D721Med (cell line): ENCODE results near the gene EDARADD.
"Not testable (repeated sequence)": the region's sequence is repeated elsewhere in the genome, so short reads cannot be mapped to it uniquely, and the experiment has no call there.

Source experiments
- DNase-seq: peaks from one replicate; pipeline ENCODE4 v3.0.0; 2011; ENCODE audit warnings: low spot score; ENCODE audit not compliant: insufficient read length
- FAIRE-seq: peaks from 2 replicates; lab custom pipeline; 2011; peaks lifted over from hg19 to GRCh38; lab: Jason Lieb, UNC
- TF ChIP-seq, protein P1 (sequence below): IDR thresholded peaks from 2 replicates; pipeline ENCODE4 v1.5.1; 2012; ENCODE audit warnings: mild to moderate bottlenecking, control low read depth; ENCODE audit not compliant: insufficient read depth; ENCODE audit errors: missing control alignments

The EDARADD gene

DNA sequence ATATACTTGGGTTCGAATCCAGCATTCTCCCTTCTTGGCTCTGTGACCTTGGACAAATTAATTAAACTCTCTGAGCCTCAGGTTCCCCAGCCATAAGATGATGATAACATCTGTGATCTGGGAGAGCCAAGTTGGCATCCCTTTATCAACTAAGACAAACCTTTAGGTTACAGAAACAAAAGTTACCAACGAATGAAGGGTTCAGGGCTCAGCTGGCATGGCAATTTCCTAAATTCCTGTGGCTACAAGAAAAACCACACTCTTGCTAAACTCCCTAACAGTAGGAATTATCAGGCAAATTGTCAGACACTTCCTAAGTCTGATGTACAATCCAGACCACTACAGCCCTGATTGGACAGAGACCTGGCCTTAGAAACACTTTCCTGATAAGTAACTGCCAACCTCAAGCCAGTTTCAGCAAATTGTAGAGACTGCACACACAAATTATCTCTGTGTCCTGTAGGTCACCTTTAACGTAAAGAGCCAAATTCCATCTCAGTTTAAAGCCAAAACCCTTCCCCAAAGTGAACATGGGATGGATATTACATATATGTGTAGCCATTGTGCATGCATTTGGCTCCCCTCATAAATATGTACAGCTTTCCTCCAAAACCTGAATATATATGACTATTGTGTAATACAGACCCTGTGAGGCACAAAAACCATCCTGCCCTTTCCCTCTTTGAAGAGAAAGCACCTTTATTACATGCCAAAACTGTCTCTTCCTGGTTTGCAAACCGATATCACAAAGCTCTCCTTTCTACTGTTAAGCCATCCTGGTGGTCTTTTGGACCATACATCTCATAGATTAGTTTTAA is 39.5 kb upstream of the EDARADD start:
- FAIRE-seq (no peak), DNase-seq (no peak)
- TF ChIP-seq, protein P1, sequence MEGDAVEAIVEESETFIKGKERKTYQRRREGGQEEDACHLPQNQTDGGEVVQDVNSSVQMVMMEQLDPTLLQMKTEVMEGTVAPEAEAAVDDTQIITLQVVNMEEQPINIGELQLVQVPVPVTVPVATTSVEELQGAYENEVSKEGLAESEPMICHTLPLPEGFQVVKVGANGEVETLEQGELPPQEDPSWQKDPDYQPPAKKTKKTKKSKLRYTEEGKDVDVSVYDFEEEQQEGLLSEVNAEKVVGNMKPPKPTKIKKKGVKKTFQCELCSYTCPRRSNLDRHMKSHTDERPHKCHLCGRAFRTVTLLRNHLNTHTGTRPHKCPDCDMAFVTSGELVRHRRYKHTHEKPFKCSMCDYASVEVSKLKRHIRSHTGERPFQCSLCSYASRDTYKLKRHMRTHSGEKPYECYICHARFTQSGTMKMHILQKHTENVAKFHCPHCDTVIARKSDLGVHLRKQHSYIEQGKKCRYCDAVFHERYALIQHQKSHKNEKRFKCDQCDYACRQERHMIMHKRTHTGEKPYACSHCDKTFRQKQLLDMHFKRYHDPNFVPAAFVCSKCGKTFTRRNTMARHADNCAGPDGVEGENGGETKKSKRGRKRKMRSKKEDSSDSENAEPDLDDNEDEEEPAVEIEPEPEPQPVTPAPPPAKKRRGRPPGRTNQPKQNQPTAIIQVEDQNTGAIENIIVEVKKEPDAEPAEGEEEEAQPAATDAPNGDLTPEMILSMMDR, result no peak

DNA sequence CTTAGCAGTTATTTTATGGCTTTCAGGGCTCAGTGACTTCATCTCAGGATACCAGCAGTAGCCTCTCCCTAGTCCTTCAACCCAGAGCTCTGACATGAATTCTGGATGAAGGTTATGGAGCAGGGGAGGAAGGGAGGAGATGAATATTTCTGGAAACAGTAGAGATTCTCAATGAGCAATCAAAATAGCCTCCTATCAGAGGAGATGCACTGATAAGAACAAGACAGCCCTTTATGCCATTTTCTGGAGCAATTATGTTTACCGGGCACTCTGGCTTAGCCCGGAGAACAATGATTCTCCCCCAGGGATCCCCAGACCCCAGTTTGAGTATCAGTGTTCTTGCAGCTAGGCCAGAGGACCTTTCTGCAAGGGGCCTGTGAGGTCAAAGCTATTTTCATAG is 37.9 kb upstream of the EDARADD start:
- DNase-seq (no peak), FAIRE-seq (no peak)
- TF ChIP-seq, protein P1, result no peak

DNA sequence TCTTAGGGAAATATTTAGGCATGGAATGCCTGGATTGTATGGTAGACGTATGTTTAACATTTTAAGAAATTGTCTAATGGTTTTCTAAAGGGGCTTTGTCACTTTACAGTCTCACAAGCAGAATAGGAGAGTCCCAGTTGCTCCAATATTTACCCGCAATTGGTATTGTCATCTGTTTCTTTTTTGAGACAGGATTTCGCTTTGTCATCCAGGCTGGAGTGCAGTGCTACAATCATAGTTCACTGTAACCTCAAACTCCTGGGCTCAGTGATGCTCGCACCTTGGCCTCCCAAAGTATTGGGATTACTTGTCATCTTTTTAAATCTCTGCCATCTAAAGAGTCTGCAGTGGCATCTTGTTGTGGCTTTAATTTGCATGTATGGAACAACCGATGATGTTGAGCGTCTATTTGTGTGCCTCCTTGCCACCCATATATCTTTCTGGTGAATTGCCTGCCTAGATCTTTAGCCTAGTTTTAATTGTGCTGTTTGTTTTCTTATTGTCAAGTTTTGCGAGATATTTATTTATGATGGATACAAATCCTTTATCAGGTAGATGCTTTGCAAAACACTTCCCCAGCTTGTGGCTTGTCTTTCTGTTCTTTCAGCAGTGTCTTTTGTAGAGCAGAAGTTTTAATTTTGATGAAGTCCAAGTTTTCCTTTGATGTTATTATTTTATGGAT is 32.0 kb upstream of the EDARADD start:
- DNase-seq (no peak), FAIRE-seq (no peak)
- TF ChIP-seq, protein P1, result no peak

DNA sequence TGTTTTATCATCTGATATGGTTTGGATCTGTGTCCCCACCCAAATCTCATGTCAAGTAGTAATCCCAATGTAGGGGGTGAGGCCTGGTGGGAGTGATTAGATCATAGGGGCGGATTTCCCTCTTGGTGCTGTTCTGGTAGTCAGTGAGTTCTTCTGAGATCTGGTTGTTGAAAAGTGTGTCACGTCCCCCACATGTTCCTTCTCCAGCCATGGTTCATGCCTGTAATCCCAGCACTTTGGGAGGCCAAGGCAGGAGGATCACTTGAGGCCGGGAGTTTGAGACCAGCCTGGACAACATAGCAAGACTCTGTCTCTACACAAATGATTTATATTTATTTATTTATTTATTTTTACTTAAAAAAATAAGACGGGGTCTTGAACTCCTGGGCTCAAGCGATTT is 30.8 kb upstream of the EDARADD start:
- no peak for DNase-seq
- FAIRE-seq, result no peak

DNA sequence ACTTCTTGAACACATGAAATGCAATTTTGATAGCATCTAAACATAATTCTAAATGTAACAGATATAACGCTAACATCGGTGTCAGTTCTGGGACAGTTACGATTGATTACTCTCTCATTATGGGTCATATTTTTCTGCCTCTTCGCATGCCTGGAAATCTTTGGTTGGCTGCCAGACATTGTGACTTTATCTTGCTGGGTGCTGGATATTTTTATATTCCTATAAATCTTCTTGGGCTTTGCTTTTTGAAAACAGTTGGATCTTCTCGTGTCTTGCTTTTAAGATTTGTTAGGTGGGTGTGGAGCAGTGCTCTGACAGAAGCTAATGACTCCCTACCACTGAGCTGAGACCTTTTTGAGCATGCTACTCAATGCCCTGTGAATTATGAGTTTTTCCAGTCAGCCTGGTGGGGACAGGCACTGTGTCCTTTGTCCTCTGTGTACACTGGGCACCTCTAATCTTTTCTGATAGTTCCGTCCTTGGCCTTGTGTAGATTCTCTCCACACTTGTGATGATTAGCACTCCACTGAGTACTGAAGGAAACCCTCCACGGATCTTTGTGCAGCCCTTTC is 28.0 kb upstream of the EDARADD start:
- TF ChIP-seq, protein P1, result no peak
- no peak for FAIRE-seq
- DNase-seq, result no peak

More for the DNA sequence above, 30.8 kb upstream of the EDARADD start:
- TF ChIP-seq, protein P1, result no peak

DNA sequence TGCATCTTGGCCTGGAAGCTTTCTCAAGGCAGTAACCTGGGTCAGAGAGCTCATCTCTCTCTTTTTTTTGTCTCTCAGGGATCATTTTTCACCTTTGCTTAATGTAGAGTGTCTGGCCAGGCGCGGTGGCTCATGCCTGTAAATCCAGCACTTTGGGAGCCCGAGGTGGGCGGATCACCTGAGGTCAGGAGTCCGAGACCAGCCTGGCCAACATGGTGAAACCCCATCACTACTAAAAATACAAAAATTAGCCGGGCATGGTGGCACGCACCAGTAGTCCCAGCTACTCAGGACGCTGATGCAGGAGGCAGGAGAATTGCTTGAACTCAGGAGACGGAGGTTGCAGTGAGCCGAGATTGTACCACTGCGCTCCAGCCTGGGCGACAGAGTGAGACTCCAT is 27.4 kb upstream of the EDARADD start:
- DNase-seq, FAIRE-seq: not testable (repeated sequence)

DNA sequence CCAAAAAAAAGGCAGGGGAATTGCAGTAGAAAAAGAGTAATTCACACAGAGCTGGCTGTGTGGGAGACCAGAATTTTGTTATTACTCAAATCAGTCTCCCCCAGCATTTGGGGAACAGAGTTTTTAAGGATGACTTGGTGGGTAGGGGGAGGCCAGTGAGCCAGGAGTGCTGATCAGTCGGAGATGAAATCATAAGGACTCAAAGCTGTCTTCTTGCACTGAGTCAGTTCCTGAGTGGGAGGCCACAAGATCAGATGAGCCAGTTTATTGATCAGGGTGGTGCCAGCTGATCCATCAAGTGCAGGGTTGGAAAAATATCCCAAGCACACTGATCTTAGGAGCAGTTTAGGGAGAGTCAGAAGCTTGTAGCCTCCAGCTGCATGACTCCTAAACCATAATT is 23.7 kb upstream of the EDARADD start:
- FAIRE-seq (no peak), DNase-seq (no peak)
- TF ChIP-seq, protein P1, result no peak
